Stomach smooth muscle (tissue), 2 donors: ENCODE results near the gene RDX.

Experiments
- H3K27ac ChIP-seq: one replicate; pipeline ENCODE4 v1.7.0; 2013; ENCODE audit warnings: mild to moderate bottlenecking, low read length, inconsistent platforms
- H3K27me3 ChIP-seq, 2 donors: one replicate each; pipeline ENCODE4 v1.7.0; 2013; ENCODE audit warnings: low read length in 2 of 2; ENCODE audit not compliant: insufficient read depth in 2 of 2, control insufficient read depth in 1 of 2
- H3K36me3 ChIP-seq, 2 donors: one replicate each; pipeline ENCODE4 v1.7.0; 2013; ENCODE audit warnings: low read length in 2 of 2; ENCODE audit not compliant: control insufficient read depth in 2 of 2, insufficient read depth in 2 of 2
- H3K4me1 ChIP-seq: one replicate; pipeline ENCODE4 v1.7.0; 2013; ENCODE audit warnings: low read length; ENCODE audit not compliant: control insufficient read depth, insufficient read depth
- H3K4me3 ChIP-seq, 2 donors: one replicate each; pipeline ENCODE4 v1.7.0; 2013; ENCODE audit warnings: low read length in 2 of 2
- H3K9ac ChIP-seq, 2 donors: one replicate each; pipeline ENCODE4 v1.7.0; 2013; ENCODE audit warnings: low read length in 2 of 2, mild to moderate bottlenecking in 1 of 2
- H3K9me3 ChIP-seq, 2 donors: one replicate each; pipeline ENCODE4 v1.7.0; 2013; ENCODE audit warnings: low read length in 2 of 2; ENCODE audit not compliant: control insufficient read depth in 2 of 2
- donor health status: healthy.
- donor health status: Pancreatic carcinoma.

Gene RDX

GRCh38 chr11:110269996-110270395 is 26.4 kb downstream of the RDX start:
- Histone ChIP-seq H3K27me3 (no peaks in the 10 kb centered on the region), H3K4me3 (no peak overlapping the region), H3K36me3 (peaks cover 0 to 13% of the 10 kb centered on the region in 2 donors), H3K9me3 (no peaks in the 10 kb centered on the region), H3K9ac (no peak overlapping the region), H3K4me1 (no peaks in the 10 kb centered on the region), H3K27ac (no peak overlapping the region)

- Histone ChIP-seq H3K27me3 (no peaks in the 10 kb centered on the region), H3K36me3 (peaks cover under 1 to 13% of the 10 kb centered on the region in 2 donors)
Measured at GRCh38 chr11:110268441-110268840, 28.0 kb downstream of the RDX start.

GRCh38 chr11:110262072-110262403 is 34.4 kb downstream of the RDX start:
- H3K27me3 ChIP-seq, result no peaks in the 10 kb centered on the region
- H3K4me3 ChIP-seq, result no peak overlapping the region
- peaks cover 4 to 7% of the 10 kb centered on the region in 2 donors for H3K36me3 ChIP-seq
- no peaks in the 10 kb centered on the region for H3K9me3 ChIP-seq
- H3K9ac ChIP-seq, result no peak overlapping the region
- no peaks in the 10 kb centered on the region for H3K4me1 ChIP-seq
- H3K27ac ChIP-seq, result no peak overlapping the region

More at GRCh38 chr11:110268441-110268840, 28.0 kb downstream of the RDX start:
- Histone ChIP-seq H3K9ac (no peak overlapping the region), H3K27ac (no peak overlapping the region), H3K9me3 (no peaks in the 10 kb centered on the region), H3K4me3 (no peak overlapping the region), H3K4me1 (no peaks in the 10 kb centered on the region)

DNA sequence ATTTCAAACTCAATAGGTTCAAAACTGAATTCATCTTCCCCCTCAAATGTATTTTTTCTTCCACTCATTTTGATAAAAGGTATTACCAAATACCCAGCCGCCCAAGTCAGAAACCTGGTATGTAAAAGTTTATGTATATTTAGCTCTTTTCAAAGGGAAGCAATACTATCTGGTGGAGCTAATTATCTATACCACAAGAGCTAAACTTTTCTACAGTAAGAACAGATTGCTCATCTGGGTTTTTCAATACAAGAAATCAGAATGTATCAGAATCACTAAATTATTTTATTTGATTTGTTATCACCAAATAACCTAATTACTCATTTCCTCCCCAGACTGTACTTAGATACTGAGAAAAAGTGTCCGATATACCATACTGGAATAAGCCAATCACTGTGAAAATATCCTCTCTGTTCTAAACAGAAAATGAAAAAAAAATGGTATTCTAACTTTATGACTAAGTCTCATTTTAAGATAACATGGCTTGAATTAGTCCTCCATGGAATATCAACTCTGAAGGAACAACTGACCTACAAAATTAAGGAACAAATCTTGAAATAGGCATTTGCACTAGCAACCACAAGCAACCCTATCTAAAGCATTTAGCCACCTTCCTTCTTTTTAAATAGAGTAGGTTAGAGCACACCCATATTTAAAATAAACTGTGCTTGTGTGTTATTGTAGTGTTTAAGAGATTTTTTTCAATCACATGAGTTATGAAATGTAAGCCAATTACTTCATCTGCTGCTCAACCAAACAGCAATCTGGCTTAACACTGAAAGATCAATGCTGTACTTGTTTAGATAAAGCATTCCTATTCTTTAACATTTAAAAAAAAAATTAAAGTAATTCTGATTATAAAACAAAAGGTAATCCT is 35.0 kb downstream of the RDX start:
- H3K27ac ChIP-seq, result no peak overlapping the region
- H3K4me1 ChIP-seq, result no peaks in the 10 kb centered on the region
- no peaks in the 10 kb centered on the region for H3K9me3 ChIP-seq
- H3K27me3 ChIP-seq, result no peaks in the 10 kb centered on the region
- H3K36me3 ChIP-seq, result peaks cover 4 to 7% of the 10 kb centered on the region in 2 donors
- H3K4me3 ChIP-seq, result no peak overlapping the region
- H3K9ac ChIP-seq, result no peak overlapping the region

GRCh38 chr11:110253525-110253924 is 42.9 kb downstream of the RDX start:
- H3K27me3 ChIP-seq, result no peaks in the 10 kb centered on the region
- no peaks in the 10 kb centered on the region for H3K9me3 ChIP-seq
- no peak overlapping the region for H3K27ac ChIP-seq
- no peak overlapping the region for H3K4me3 ChIP-seq
- H3K4me1 ChIP-seq, result no peaks in the 10 kb centered on the region
- H3K9ac ChIP-seq, result no peak overlapping the region
- peaks cover 4 to 9% of the 10 kb centered on the region in 2 donors for H3K36me3 ChIP-seq

DNA sequence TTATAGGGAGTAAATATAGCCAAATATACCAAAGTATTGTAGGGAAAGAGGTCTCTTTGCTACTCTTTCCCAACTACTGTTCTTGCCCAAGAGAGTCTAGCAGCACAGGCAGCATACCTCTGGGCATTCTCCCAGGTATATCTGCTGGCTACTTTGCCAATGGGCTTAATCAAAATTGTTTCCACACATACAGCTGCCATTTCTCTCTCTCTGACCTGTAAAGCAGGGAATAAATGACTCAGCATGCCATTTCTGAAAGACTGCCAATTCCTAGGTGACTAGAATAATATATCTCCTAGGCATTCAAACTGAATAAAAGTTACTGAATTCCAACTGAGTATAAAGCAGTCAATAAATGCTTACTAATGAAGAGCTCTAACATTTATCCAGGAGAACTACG is 44.6 kb downstream of the RDX start:
- no peaks in the 10 kb centered on the region for H3K9me3 ChIP-seq
- no peaks in the 10 kb centered on the region for H3K4me1 ChIP-seq
- H3K27ac ChIP-seq, result no peak overlapping the region
- no peak overlapping the region for H3K9ac ChIP-seq
- no peak overlapping the region for H3K4me3 ChIP-seq
- no peaks in the 10 kb centered on the region for H3K27me3 ChIP-seq
- peaks cover 0 to 7% of the 10 kb centered on the region in 2 donors for H3K36me3 ChIP-seq

DNA sequence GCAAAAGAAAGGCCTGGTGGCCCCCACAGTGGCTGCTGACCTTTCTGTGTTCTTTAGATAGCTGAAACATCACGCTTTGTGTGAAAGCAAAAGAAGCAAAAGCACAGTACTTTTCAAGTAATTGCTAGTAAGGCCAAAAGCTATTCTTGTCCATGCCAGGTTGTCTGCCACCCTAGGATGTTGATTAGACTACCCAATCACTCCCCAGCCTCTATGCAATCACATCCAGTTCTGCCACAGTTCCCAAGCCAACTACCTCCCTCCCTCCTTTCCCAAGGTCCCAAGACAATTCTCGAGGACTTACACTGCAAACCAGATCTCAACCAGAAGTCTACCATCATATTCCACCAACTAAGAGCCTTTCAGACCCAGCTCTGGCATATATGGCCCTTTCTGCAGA is 46.2 kb downstream of the RDX start:
- Histone ChIP-seq H3K4me3 (no peak overlapping the region), H3K27ac (no peak overlapping the region), H3K9me3 (no peaks in the 10 kb centered on the region), H3K4me1 (no peaks in the 10 kb centered on the region), H3K27me3 (no peaks in the 10 kb centered on the region), H3K9ac (no peak overlapping the region), H3K36me3 (peaks cover 0 to 7% of the 10 kb centered on the region in 2 donors)

GRCh38 chr11:110249766-110250165 is 46.6 kb downstream of the RDX start:
- Histone ChIP-seq H3K27ac (no peak overlapping the region), H3K9ac (no peak overlapping the region), H3K9me3 (no peaks in the 10 kb centered on the region), H3K4me3 (no peak overlapping the region), H3K4me1 (no peaks in the 10 kb centered on the region), H3K27me3 (no peaks in the 10 kb centered on the region), H3K36me3 (peaks cover 0 to 7% of the 10 kb centered on the region in 2 donors)

GRCh38 chr11:110249066-110249465 is 47.3 kb downstream of the RDX start:
- no peaks in the 10 kb centered on the region for H3K4me1 ChIP-seq
- H3K9me3 ChIP-seq, result no peaks in the 10 kb centered on the region
- H3K4me3 ChIP-seq, result no peak overlapping the region
- peaks cover 0 to 7% of the 10 kb centered on the region in 2 donors for H3K36me3 ChIP-seq
- H3K27me3 ChIP-seq, result no peaks in the 10 kb centered on the region
- no peak overlapping the region for H3K9ac ChIP-seq
- H3K27ac ChIP-seq, result no peak overlapping the region

- H3K9me3 ChIP-seq, result no peaks in the 10 kb centered on the region
- H3K27ac ChIP-seq, result no peak overlapping the region
- H3K4me1 ChIP-seq, result no peaks in the 10 kb centered on the region
- no peaks in the 10 kb centered on the region for H3K27me3 ChIP-seq
- H3K36me3 ChIP-seq, result no peaks in the 10 kb centered on the region
- H3K4me3 ChIP-seq, result no peak overlapping the region
- no peak overlapping the region for H3K9ac ChIP-seq
Measured at GRCh38 chr11:110243791-110244190, 52.6 kb downstream of the RDX start.

GRCh38 chr11:110242746-110243145 is 53.7 kb downstream of the RDX start:
- Histone ChIP-seq H3K27me3 (no peaks in the 10 kb centered on the region), H3K36me3 (no peaks in the 10 kb centered on the region), H3K4me1 (no peaks in the 10 kb centered on the region), H3K4me3 (no peak overlapping the region), H3K27ac (no peak overlapping the region), H3K9me3 (no peaks in the 10 kb centered on the region), H3K9ac (no peak overlapping the region)
